Stimulated activated CD8-positive, alpha-beta memory T cell treated with anti-CD3 and anti-CD28 coated beads, Interleukin-7, amount 100 ng/mL, for 4 hours (primary cell): ENCODE measurements around the gene LPCAT1.

ENCODE experiments used
- DNase-seq, 2 donors: peaks; one replicate each; pipeline ENCODE4 v3.0.0-alpha.2; 2020; ENCODE audit warnings: low read depth in 2 of 2

The LPCAT1 gene

DNA sequence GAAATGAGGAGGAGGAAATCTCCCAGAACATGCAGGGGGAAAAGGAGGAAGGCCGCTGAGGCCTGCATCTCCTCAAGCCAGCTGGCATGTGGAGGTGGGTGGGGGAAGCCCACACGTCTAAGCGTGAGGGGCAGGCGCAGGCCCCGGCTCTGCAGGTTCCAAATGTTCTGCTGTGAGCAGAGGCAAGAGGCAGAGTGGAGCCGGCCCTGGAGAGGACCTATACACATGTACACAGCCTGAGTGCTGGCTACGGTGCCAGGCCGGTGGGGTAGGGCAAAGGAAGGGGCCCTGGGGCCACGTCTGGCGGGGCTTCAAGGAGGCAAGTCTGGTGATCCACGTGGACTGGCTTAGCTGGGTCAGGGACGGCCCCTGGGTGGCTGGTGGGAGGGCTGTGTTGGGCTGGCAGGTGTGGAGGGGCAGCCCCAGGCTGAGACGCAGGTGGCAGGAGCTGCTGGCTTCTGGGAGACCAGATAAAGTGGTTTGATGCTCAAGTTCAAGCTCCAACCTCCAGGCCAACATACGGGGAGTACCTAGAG, 26.4 kb downstream of the LPCAT1 start:
- DNase-seq = no peak

DNA sequence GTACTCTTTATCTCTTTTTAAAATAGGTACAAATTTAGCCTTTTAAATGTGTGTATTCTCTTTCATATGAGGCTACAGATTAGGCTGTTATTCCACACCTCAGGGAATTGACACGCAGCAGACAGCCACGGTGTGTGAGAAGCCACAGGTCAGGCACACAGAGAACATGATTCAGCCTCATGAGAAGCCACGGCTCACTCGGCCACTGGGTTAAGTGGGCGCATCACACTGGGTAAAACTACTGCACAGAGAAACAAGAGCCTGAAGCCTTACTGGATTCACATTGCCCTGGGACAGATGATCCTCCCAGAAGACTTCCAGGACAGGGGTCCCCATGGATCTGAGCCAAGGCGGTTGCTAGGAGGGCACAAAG, 28.2 kb downstream of the LPCAT1 start:
- peak in 1 of 2 donors; percentile 33 for DNase-seq

DNA sequence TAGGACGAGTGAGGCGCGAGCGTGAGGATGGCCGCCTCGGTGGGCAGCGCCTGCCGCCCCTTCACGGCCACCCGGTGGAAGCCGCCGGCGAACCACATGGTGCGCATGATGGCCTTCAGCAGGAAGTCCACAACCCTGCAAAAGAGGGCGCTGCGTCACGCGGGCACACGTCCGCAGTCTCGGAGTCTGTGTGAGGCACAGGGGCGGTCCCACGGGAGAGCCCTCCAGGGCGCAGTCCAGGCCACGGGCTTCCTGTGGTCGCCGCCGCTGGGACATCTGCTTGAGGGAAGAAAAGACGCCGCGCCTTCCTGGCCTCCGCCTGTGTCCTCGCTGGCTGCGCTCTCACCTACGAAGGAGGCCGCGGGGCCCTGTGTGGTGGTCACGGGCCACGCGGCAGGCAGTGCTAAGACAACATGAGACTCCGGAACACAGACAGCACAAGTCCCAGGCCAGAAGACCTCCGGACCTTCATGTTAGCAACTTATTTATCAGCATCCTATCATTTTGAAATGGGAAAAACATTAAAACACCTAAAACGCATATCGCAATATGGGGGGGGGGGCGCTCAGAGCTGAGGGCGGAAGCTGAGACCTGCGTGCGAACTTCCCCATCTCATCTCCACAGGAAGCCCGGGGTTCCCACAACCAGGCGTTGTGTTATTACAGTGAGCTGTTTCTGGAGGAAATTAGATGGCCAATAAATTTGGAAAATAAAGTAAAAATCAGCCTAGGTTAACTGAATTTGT, 28.8 kb downstream of the LPCAT1 start:
- DNase-seq = peak in 1 of 2 donors; percentile 58

DNA sequence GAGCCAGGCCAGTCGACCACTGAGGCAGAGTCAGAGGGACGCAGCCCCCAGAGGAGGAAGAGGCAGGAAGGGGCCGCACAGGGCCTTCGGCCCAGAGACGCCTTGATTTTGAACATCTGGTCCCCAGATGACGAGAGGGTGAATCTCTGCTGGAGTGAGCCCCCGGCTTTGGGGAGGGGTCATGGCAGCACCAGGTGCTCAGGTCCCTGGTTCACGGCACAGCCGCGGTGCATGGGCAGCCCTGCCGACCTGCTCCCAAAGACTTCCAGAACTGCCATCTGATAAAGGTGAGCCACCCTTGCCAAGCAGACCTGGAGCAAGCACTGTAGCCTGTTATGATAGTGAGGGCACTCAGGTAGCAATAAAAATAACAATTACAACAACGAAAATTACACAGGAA, 29.8 kb downstream of the LPCAT1 start:
- DNase-seq = no peak

DNA sequence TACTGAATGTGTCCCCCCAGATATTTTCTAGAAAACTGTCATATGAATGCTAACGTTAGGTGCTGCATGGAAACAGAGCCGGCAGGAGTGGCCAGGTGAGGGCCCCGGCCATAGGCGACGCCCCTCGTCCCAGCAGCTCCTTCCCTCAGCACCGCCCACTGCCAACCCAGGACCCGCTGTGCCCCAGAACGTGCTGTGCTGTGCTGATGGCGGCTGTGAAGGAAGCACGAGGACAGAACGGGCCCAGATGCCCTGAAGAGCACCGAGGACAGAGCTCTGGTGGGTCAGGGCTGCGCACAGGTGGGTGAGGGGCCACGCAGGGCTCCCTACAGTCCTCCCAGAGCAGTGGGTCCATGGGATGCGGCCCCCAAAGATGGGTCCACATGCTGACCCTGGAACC, 30.3 kb downstream of the LPCAT1 start:
- no peak for DNase-seq

DNA sequence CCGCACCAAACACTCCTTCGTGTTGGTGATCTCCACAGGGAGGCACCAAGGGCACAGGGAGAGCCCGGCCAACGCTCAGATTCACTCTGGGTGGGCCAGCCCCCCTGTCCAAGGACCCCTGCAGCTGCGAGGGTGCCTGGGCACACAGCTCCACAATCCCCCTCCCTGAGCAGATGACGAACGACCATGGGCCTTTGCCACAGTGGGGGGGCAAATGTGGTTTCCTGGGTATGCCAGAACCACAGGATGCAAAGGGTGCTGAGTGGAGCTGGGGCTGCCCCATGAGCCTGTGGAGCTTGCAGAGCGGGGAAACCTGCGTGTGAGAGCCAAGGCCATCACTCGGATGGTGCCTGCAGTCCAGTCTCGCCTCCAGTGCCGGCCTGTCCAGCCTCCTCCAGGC, 31.0 kb downstream of the LPCAT1 start:
- no peak for DNase-seq

DNA sequence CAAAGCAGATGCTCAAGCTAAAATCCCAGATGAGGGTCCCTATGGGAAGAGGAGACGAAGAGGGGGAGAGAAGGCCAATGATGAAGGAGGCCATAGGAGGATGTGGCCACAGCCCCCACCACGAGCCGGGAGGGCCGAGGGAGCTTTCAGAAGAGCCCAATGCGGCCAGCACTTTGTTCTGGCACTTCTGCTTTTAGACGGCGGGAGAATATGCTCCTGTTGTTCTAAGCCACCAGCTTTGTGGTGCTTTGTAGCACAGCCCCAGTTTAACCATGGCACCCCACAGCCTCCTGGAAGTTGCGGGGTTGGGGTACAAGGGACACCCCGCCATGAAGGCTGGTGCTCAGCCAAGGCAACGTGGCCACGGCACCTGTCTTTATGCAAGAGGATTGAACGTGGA, 33.4 kb downstream of the LPCAT1 start:
- no peak for DNase-seq

DNA sequence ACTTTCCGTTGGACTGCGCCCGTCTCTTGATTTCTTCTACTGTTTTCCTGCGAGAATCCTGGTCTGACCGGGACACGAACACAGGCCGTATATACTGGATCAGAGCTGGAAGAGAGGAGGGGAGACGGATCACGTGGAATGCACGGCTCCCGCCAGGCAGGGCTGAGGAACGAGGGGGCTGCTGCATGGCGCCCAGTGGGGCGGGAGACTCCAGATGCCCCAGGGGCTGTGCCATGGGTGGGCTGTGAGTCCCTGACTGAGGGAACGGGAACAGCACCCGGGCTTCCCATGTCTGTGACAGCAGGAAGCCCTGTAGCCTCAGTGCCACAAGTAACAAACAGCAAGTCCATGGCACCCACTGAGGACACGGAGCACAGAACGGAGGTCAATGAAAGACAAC, 34.0 kb downstream of the LPCAT1 start:
- no peak for DNase-seq

DNA sequence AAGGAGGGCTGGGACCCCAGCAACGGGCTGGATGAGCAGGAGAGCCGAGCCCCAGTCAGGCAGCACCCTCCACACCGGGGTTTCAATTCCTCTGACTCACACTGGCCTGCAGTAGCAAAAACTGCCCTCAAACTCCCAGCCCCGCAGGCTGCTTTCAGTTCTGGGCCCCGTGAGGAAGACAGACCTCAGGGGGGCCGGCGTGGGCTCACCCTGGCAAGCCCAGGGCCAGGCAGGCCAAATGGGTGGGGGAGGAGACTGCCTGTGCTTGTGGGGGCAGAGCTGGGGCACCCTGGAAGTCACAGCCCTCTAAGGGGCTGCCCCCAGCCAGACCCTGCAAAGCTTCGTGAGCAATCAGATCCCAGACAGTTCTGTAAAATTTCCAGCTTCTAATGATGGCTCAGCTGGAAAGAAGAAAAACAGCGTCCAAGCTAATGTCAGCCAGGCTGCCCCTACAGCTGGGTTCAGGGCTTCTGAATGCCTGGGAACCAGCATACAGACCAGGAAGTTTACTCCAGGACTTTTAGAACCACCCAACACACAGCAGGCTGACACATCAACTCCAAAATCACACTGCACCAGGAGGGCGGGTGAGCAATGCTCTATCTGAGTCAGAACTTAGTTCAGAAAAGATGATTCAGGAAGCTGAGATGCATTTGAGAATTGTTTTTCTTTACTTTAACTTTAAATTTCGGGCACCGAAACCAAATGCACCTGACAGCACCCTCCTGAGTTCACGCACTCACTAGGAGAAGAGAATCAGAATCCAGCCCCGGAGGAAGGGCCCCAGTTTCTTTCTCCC, 34.7 kb downstream of the LPCAT1 start:
- DNase-seq = peak in 1 of 2 donors; percentile 28

DNA sequence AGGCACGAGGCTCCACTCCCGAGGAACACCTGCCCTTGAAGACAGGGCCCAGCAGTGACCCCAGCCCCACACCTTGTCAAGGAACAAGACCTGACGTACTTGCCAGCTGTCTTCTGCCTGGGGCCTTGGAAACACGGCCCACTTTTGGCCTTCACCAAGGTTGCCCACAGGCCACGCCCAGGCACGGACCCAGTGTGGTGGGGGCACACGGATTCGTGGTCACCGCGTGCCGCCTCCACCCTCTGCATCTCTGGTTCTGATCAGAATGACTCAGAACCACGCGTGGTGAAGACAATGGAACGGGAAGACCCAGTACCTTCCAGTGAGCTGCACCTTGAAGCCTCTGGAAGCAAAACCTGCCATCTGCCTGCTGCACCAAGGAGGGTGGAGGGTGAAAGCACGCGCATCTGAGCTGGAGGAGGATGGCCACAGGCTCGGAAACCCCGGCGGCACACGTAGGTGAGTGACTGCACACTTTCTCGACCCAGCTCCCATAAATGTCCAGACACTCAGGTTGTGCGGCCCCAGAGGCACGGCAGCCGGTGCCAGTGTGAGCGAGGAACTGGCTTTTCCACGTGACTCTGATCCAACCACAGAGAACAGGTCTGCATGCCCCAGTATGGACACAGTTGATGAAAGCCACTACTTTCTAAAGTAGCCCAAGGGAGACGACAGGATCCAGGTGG, 36.5 kb downstream of the LPCAT1 start:
- no peak for DNase-seq

DNA sequence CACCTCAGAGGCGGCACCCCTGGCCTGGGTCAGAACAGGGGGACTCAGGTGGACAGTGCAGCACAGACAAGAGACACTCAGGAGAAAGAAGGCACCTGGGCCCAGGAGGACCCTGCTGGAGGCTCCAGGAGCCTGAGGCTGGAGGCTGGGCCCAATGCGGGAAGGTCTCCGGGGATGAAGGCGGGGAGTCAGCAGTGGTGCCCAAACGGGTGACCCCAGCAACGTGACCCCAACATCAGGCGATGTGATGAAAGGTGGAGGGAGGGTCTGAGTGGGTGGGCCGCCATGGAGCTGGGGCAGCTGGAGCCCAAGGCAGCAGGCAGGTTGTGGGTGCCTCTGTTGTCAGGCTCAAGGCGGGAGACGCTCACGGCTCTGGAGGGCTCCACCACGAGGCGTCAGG, 37.5 kb downstream of the LPCAT1 start:
- DNase-seq = no peak

DNA sequence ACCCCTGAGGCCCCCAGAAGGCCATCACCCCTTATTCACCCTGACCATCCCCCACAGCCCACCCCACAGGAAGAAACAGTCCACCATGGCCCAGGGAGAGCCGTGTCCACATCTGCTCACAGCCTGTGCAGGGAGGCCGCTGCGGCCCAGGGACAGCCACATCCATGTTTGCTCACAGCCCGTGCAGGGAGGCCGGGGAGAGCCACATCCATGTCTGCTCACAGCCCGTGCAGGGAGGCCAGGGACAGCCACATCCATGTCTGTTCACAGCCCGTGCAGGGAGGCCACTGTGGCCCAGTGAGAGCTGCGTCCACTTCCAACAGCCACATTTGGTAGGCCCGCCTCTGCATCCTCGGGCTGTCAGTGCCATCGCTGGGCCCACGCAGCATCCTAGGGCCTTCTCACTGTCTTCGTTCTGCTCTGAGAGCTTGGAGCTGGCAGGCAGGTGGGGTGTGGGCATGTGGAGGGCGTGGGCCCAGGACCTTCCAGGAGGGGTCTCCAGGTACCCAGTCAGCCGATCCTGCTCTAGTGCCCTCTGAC, 38.1 kb downstream of the LPCAT1 start:
- DNase-seq = no peak

DNA sequence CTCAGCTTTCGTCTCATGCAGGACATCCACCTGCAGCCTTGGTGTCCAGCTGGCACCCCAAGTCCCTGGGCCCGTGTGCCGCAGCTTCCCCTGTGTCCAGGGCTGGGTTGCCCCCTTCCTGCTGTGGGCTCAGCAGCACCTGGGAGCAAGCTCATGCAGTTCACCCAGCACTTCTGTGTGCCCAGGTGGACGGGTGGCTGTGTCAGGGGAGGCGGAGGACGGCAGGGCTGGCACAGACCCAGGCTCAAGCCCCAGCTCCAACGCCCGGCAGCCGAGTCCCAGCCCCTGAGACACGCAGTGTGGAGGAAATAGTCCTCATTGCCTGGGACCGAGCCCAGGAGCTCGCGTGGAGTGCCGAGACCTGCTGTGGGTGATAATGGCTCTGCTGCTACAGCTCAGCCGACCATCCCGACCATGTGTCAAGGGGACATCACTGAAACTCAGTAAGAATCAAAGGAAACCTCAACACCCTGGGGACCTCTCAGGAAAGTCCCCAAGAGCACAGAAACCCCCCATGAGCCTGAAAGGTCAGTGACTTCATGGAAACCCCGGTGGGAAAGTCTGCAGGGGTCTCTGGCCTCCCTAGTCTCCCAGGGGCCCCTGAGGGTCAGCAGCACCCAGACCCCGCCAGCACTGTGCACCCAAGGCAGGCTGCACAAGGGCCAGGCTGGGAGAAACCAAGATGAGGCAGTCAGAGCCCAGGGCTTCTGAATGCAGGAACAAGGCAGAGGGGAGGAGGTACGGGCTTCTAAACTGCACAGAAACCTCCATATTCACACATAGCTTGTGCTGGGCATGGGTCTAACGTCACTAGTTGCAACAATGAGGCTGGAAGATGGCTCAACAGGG, 38.8 kb downstream of the LPCAT1 start:
- DNase-seq = no peak

DNA sequence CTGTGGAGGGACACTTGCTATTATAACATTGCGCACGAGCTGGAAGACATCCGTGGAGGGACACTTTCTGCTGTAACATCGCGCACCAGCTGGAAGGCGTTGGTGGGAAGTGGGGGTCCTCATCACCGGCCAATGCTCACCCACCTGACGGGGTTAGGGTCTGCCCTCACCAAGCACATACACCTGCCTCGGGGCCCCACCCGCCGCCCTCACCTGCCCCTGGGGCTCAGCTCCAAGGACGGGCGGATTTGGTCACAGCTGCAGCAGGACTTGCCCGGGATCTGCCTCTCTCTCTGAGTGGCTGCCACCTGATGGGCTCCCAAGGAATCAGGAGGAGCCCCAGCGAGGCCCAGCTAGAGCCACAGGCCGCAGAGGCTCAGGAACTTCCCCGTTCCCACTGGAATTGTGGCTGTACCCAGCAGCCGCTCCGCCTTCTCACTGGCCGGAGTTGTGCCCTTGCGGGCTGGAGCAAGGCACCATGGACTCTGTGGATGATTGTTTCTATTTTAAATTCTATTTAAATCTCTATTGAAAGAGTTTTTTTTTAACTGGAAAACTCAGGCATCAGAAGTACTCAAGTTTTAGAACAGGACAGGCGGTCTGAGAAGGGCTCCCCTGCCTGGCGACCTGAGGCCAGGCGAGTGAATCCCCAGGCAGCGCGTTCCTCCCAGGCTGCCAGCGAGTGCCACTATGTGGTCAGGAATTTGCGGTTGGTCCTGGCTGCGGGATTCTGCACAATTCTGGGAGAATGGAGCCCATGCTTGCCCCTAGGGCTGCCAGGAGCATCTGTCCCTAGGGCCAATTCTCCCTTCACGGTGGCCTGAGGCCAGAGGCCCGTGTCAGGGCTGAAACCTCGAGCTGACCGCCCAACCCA, 39.7 kb downstream of the LPCAT1 start:
- DNase-seq = no peak

DNA sequence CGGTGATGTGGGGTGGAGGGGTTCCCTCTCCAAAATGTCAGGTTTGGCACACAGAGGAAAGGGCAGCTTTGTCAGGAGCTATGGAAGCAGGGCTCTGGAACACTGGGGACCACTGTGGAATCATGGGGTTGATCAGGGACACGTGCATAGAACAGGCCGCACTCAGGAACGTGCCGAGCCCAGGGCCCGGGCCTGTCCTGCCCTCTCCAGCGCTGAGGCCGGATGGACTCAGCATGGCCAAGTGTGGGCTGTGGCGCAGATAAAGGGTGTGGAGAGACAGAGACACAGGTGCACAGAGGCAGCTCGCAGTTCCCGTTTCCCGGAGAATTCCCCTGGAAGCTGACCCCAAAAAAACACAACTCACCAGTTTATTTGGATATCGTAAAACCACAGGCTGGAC, 40.7 kb downstream of the LPCAT1 start:
- no peak for DNase-seq

DNA sequence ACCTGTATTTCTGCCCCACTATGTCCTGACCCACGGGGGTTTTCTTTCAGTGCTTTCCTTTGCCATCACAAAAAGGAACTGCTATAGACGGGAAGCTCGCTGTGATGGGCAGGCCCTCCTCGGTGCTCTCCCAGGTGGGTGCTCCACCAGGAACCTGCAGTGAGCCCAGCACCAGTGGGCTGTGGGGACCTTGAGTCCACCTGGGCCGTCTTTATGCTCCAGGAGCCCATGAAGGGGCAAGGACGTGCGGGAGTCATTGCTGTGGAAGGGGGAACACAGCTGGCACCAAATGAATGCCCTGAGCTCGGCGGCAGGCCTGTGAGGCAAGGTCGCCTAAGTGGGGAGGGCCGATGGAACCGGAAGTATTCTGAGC, 41.8 kb downstream of the LPCAT1 start:
- DNase-seq = no peak

DNA sequence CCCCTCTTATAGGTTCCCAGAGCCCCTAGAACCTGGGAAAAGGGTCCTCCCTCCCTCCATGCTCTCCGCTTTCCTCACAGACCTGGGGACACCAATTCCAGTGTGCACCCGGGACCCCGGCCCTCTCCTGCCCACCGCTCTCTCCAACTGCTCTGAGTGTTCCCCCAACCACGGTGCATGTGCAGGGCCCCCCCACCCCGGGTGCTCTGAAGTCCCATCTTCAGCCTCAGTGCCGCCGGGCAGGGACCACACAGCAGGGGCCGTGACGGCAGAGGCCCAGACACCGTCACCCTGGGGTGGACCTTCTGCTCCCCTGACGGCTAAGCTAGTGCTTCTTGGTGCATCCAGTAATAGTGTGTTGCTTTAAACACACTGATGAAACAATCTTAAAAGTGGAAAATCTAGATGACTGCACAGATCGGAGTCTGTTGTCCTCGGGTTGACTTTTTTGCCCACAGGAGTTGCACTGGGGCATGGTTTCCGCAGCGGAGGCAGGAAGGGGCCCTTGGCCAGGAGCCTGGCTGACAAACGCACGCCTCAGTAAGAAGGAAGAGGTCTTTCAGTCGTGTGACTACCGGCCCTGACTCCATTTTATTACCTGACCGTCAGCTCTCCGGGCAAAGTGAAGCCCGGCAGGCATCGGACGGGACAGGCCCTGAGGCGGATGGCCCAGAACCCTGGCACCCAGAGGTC, 42.3 kb downstream of the LPCAT1 start:
- DNase-seq = no peak

DNA sequence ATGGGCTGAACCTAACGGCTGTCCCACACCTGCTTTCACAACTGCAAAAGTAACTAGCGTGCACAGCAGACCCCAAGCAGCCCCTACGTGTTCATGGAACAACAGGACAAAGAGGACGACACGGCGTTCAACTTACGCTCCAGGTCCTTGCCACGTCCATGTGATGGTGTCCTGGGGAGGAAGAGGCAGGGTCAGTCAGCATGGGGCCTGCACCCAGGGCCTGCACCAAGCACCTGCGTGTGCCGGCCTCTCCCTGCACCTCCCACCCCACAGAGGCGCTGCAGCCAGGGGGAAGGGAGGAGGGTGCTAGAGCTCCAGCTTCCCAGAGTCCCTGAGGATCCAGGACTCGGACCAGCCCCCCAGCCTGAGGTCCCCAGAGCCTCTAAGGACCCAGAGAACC, 43.0 kb downstream of the LPCAT1 start:
- DNase-seq = no peak

DNA sequence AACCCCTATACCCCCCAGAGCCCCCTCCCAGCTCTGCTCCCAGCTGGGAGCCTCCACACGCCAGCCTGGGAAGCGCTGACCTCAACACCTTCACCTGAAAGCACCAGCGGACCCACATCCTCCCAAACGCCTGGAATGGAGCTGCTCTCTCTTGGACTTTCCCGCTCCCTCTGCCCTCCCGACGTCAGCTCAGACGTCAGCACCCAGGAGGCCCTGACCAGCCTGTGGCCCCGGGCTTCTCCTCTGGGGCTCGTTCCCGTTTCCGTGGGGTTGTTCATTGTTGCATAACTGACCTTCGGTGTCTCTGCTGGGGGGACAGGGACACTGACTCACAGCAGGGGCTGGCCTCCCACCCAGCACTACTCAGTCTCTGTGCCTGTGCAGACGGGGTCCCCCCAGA, 43.5 kb downstream of the LPCAT1 start:
- no peak for DNase-seq
